ENCODE results near the gene MUC5B.
A peak's percentile ranks its signal among the peaks of the same experiment; 100 is the strongest.
"Not testable (repeated sequence)": the region's sequence is repeated elsewhere in the genome, so short reads cannot be mapped to it uniquely, and the experiment has no call there.

The MUC5B gene

GRCh38 chr11:1250411-1250810 lies 27.5 kb downstream of the MUC5B start:
- DNase-seq (ENCODE audit: low read depth in 2 of 2), result not testable (repeated sequence)

GRCh38 chr11:1251236-1251770 lies 28.4 kb downstream of the MUC5B start:
- no peak for DNase-seq (ENCODE audit: low read depth in 2 of 2)

GRCh38 chr11:1252371-1253102 lies 29.7 kb downstream of the MUC5B start:
- no peak for DNase-seq (ENCODE audit: low read depth in 2 of 2)

- DNase-seq (ENCODE audit: low read depth in 2 of 2), result no peak
Observed at GRCh38 chr11:1253103-1253485, 30.2 kb downstream of the MUC5B start.

GRCh38 chr11:1254086-1254648 lies 31.3 kb downstream of the MUC5B start:
- DNase-seq (ENCODE audit: low read depth in 2 of 2), result no peak

- DNase-seq (ENCODE audit: low read depth in 2 of 2), result no peak
Observed at GRCh38 chr11:1254733-1255132, 31.9 kb downstream of the MUC5B start.

- DNase-seq (ENCODE audit: low read depth in 2 of 2), result no peak
Observed at GRCh38 chr11:1255151-1255550, 32.3 kb downstream of the MUC5B start.

- DNase-seq (ENCODE audit: low read depth in 2 of 2), result no peak
Observed at GRCh38 chr11:1256257-1257045, 33.6 kb downstream of the MUC5B start.

GRCh38 chr11:1257366-1257765 lies 34.5 kb downstream of the MUC5B start:
- no peak for DNase-seq (ENCODE audit: low read depth in 2 of 2)

GRCh38 chr11:1257916-1258315 lies 35.0 kb downstream of the MUC5B start:
- DNase-seq (ENCODE audit: low read depth in 2 of 2), result no peak

GRCh38 chr11:1258401-1259075 lies 35.7 kb downstream of the MUC5B start:
- DNase-seq (ENCODE audit: low read depth in 2 of 2), result no peak

- no peak for DNase-seq (ENCODE audit: low read depth in 2 of 2)
Observed at GRCh38 chr11:1259076-1259461, 36.2 kb downstream of the MUC5B start.

- no peak for DNase-seq (ENCODE audit: low read depth in 2 of 2)
Observed at GRCh38 chr11:1259561-1259960, 36.7 kb downstream of the MUC5B start.

GRCh38 chr11:1260023-1260501 lies 37.2 kb downstream of the MUC5B start:
- DNase-seq (ENCODE audit: low read depth in 2 of 2), result no peak

- no peak for DNase-seq (ENCODE audit: low read depth in 2 of 2)
Observed at GRCh38 chr11:1260620-1261019, 37.8 kb downstream of the MUC5B start.

- DNase-seq (ENCODE audit: low read depth in 2 of 2), result no peak
Observed at GRCh38 chr11:1261241-1262071, 38.6 kb downstream of the MUC5B start.

GRCh38 chr11:1262172-1263006 lies 39.5 kb downstream of the MUC5B start:
- DNase-seq (ENCODE audit: low read depth in 2 of 2), result peak; percentile 59 to 78

GRCh38 chr11:1263010-1263409 lies 40.1 kb downstream of the MUC5B start:
- no peak for DNase-seq (ENCODE audit: low read depth in 2 of 2)

- DNase-seq (ENCODE audit: low read depth in 2 of 2), result not testable (repeated sequence)
Observed at GRCh38 chr11:1264444-1264843, 41.6 kb downstream of the MUC5B start.

- not testable (repeated sequence) for DNase-seq (ENCODE audit: low read depth in 2 of 2)
Observed at GRCh38 chr11:1265480-1265879, 42.6 kb downstream of the MUC5B start.
